ENCODE results near the gene NAPB. TPM values are rescaled to one million over a fixed set of nuclear protein-coding genes. Genes with fewer than 3 reads are reported as not detected.
"Not testable (repeated sequence)": the region's sequence is repeated elsewhere in the genome, so short reads cannot be mapped to it uniquely, and the experiment has no call there.

The NAPB gene
- total RNA-seq, 2 donors from 2014 or later, result 11.5 to 14.3 TPM

DNA sequence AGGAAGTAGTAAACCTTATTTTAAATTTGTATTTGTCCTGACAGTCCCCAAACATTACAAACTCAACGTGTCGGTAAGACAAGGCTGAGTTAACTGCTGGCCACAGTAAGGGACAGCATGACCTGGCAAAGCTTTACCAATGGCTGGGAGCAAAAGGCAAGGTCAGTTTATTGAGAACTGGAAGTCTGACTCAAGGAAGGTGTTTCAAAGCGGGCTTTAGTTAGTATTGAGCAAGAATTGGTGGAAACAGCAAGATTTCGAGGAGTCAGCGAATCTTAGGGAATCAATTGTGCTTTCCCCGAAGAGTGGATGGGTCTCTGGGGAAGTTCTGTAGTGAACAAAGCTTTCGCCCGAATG is 60.2 kb downstream of the NAPB start:
- Mint-ChIP-seq H3K27me3 (no peaks in the 10 kb centered on the region), H3K27ac (peak overlapping the region; percentile 81), H3K9me3 (no peaks in the 10 kb centered on the region), H3K4me1 (peaks cover 22% of the 10 kb centered on the region), H3K36me3 (ENCODE audit: low read depth) (peaks cover 31% of the 10 kb centered on the region), H3K4me3 (peak overlapping the region; percentile 88)
- ATAC-seq (replicated peaks), result no peak

DNA sequence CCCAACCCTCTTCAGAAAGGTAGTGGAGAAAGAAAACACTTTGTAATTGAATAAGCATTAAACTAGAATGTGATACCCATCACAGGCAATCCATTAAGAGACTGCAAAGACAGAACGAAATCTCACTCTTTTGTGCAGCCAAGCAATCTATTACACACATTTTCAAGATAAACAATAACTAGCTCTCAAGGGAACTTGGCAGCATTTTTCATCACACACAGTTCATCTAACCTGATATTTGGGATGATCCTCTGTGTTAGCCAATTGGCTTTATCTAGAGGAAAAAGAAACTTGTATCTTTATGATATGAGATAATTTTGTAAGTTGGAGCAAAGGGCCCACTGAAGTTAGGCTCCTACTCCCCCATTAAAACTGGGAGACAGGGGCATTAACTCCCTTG is 60.8 kb downstream of the NAPB start:
- ATAC-seq (replicated peaks), result no peak
- Mint-ChIP-seq H3K4me1 (peaks cover 18% of the 10 kb centered on the region), H3K27ac (peak overlapping the region; percentile 81), H3K27me3 (no peaks in the 10 kb centered on the region), H3K4me3 (peak overlapping the region; percentile 88), H3K9me3 (no peaks in the 10 kb centered on the region), H3K36me3 (ENCODE audit: low read depth) (peaks cover 32% of the 10 kb centered on the region)

DNA sequence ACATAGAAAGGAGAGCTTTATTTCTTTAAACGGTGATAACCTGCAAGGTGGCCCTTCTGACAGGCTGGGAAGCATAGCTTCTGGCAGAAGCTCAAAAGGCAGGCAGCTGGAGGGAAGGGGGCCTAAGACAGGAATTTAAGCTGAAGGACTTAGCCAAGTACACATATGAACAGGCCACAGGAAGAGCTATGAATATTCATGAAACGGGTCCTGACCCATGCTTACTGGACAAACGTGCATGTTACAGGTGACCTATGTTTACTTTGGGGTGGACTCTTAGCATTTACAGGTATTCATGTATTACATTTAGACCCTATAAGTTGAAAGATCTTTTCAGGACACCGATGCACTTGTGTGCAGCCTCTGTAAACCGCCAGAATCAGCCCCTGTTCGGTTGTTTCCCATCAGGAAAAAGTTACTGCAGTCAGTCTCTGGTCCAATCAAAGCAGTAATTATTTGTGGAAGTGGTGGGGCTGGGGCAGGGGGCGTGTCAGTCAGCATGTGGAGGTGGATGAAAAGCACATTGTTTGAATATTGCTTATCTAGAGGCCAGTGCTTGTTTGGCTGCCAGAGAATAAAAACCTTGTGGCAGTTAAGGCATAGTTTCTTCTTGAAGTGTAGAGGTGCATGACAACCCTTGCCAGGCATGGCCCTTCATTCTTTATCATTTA is 62.2 kb downstream of the NAPB start:
- Mint-ChIP-seq H3K27ac (no peak overlapping the region), H3K4me3 (peak overlapping the region; percentile 88), H3K9me3 (no peaks in the 10 kb centered on the region), H3K27me3 (no peaks in the 10 kb centered on the region), H3K4me1 (peaks cover 7% of the 10 kb centered on the region), H3K36me3 (ENCODE audit: low read depth) (peaks cover 33% of the 10 kb centered on the region)
- no peak for ATAC-seq (replicated peaks)

DNA sequence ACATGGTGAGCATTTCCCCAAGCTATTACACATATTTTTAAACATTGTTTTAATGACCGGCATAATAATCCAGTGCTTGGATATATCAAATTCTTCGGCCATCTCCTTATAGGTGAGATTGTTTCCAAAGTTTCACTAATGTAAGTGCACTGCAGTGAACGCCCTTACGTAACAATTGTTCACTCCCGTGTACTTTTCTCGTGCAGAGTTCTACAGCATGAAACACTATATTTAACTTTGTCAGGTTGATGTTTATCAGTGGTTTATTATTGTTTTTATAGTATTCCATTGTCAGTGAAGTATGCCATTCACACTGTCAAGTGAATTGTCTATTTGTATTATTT is 62.8 kb downstream of the NAPB start:
- ATAC-seq (replicated peaks), result no peak
- H3K36me3 Mint-ChIP-seq (ENCODE audit: low read depth), result peaks cover 37% of the 10 kb centered on the region
- H3K27me3 Mint-ChIP-seq, result no peaks in the 10 kb centered on the region
- peaks cover 7% of the 10 kb centered on the region for H3K4me1 Mint-ChIP-seq
- H3K4me3 Mint-ChIP-seq, result peak overlapping the region; percentile 88
- H3K9me3 Mint-ChIP-seq, result no peaks in the 10 kb centered on the region
- H3K27ac Mint-ChIP-seq, result peak overlapping the region; percentile 94

DNA sequence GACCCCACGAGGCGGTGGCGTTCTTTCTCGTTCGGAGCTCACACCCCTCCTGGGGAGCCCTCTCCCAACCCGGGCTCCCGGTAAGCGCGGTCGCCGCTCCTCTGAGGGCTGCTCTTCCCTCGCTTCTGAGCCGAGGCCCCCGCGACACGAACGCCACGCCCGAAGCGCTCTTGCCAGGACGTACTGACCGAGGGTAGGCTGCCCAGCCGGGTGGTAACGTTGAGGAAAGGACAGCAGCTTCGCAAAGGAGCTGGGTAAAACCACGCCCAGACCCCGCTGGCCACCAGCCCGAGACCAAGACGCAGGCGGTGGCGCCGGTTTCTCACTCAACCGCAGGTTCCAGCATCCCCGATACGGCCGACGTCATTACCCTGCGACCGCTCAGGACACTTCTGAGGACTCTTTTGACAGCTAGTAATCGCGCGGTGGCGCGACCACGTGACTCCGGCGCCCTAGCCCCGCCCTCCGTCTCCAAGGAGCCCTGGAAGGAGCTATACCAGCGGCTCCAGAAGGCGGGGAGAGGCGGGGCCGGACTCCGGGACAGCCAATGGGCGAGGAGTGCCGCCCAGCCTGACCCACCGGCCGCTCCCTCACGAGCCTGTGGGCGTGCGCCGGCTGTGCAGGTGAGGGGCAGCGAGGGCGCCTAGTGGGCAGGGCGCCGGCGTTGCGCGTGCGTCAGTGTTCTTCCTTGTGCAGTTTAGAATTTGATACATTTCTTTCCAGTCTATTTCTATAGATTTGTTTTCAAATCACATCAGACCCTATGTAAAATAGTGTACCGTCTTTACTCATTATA is 63.3 kb downstream of the NAPB start:
- H3K27ac Mint-ChIP-seq, result peak overlapping the region; percentile 94
- peaks cover 3% of the 10 kb centered on the region for H3K4me1 Mint-ChIP-seq

DNA sequence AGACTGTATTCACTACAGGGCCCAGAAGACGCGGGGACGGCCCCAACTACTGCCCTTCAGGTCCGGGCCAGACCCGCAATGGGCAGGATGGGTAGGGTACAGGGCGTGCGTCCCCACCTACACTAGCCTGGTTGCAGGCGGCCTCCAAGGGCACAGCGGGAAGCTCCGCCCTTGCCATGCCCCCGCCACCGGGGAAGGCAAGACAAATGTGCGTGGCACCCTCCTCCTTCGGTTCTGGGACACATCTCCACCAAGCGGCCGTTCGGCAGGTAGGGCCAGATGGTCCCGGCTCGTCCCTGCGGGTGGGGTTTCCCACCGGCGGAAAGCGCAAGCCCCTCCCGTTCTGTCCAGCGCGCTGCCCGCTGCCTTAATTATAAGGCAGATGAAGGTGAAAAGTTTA is 65.1 kb downstream of the NAPB start:
- H3K9me3 Mint-ChIP-seq, result no peaks in the 10 kb centered on the region
- H3K4me3 Mint-ChIP-seq, result no peak overlapping the region
- ATAC-seq (replicated peaks), result no peak
- no peaks in the 10 kb centered on the region for H3K27me3 Mint-ChIP-seq
- peaks cover 43% of the 10 kb centered on the region for H3K36me3 Mint-ChIP-seq (ENCODE audit: low read depth)
- no peak overlapping the region for H3K27ac Mint-ChIP-seq
- peaks cover 9% of the 10 kb centered on the region for H3K4me1 Mint-ChIP-seq

More for the DNA sequence above, 63.3 kb downstream of the NAPB start:
- H3K36me3 Mint-ChIP-seq (ENCODE audit: low read depth), result peaks cover 41% of the 10 kb centered on the region
- peak; percentile 83 for ATAC-seq (replicated peaks)
- no peaks in the 10 kb centered on the region for H3K9me3 Mint-ChIP-seq
- H3K27me3 Mint-ChIP-seq, result no peaks in the 10 kb centered on the region
- peak overlapping the region; percentile 88 for H3K4me3 Mint-ChIP-seq

DNA sequence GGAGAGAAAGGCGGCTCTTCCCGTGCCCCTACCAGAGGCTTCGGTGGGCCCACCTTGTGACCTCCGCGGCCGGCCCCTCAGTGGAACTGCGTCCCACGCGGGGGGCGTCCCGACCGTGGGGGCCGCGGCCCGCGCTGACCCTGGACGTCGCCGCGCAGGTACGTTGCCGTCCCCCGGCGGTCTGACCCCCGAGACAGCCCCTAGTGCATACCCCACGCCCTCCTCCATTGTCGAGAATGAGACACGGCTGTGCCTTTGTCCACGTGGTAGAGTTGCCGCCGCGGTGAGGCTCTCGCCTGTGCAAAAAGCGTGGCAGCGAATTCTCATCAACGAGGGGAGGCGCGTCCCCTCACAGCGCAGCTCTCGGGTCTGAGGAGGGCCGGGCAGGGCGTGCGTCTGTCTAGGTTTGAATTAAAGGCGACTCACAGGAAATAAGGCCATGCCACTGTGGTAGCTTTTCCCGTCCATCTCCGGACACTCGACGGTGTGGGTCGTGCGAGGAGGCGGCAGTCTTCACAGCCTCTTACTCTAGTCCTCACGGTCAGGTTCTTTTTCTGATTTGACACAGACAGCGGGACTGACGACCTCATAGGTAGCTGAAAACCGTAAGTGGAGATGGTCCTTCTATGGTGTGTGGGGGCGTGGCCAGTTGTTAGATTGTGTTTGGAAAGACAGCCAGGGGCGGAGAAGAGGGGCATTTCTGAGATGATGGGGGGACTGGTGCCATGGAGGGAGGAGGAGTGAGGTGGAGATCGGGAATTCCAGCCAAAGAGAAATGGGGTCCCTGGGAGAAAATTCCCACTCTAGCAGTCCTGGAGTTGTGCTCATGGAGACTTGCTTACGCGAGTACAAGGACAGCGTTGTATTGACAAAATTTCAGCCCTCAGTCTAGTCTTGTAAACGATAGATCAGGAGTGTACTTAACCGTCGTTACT is 70.1 kb downstream of the NAPB start:
- Mint-ChIP-seq H3K4me3 (peak overlapping the region; percentile 88), H3K4me1 (peaks cover 15% of the 10 kb centered on the region), H3K27me3 (no peaks in the 10 kb centered on the region), H3K9me3 (no peaks in the 10 kb centered on the region), H3K27ac (peak overlapping the region; percentile 76), H3K36me3 (ENCODE audit: low read depth) (peaks cover 45% of the 10 kb centered on the region)
- ATAC-seq (replicated peaks), result peak; percentile 55

DNA sequence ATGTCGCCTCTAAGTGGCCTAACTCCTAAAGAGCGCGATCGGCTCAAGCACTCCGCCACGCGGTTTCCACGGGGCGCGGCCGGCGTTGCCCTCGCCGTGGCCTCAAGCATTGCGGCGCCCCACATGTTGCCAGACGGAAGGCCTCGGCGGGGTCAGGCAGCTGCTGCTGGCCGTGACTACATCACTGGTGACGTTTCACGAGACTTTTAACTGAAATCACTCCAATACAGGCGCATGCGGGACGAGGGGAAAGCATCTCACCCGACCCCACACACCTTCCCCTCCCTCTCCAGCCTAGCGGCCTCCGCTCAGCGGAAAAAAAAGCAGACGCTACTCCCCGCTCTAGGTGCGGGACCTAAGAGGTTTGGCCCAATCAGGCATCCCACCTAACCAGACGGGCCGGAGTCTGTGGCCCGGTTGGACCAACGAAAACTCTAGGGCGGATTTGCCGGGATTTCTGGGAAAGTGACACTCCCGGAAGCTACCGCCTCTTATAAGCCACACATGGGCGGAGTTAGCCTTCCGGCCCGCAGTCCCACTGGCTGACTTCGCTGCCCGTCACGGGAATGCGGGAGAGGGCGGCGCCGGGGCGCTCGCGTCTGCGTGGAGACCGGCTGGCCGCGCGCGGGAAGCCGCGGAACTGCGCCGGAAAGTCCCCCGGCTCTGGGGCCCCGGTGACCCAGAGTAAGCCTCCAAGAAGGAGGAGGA is 70.9 kb downstream of the NAPB start, which contains the start of gene NXT1:
NXT1 (plus strand) TSS at position 596 of the 708 bp plus-strand sequence. CDS start 3,251 bp downstream, outside the sequence.
- H3K27me3 Mint-ChIP-seq, result no peaks in the 10 kb centered on the region
- ATAC-seq (replicated peaks), result peak; percentile 94
- peaks cover 38% of the 10 kb centered on the region for H3K36me3 Mint-ChIP-seq (ENCODE audit: low read depth)
- H3K27ac Mint-ChIP-seq, result peak within 1 kb of the TSS; percentile 100
- H3K4me1 Mint-ChIP-seq, result peaks cover 15% of the 10 kb centered on the region
- peak within 1 kb of the TSS; percentile 88 for H3K4me3 Mint-ChIP-seq
- H3K9me3 Mint-ChIP-seq, result no peaks in the 10 kb centered on the region

DNA sequence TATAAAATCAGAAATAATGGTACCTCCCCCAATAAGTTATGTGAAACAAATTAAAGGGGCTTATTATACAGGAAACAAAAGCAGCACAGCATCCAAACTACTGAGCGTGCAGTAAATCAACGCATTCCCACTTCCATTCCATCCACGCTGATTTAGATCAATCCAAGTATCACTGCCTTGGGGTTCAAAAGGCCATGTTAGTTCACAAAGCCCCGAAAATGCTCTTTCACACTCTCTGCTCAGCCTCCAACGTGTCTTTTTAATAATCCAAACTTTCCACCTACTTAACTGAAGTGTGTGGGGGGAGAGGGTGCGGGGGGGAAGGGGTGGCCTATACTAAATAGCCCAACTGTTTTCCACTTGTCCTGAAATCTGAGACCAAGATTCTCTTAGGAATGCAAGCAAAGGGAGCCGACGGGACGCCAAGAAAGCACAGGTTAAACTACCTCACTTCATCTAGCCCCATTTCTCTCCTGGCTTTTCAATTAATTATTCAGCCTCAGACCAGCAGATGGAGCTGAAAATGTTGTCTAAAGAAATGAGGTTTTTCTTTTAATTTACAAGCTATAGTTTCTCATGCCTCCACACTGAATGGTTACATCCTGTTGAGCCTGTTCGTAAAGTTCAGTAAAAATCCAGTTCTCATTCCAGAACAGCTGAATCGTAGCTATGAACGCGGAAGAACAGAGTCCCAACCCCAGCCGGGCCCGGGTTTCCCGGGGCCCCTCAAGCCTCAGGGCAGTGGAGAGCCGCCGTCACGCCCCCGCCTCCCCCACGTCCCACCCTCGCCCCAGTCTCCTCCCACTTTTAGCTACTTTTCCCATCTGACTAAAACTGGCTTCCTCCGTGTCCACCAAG is 71.7 kb downstream of the NAPB start:
- peaks cover 15% of the 10 kb centered on the region for H3K4me1 Mint-ChIP-seq

DNA sequence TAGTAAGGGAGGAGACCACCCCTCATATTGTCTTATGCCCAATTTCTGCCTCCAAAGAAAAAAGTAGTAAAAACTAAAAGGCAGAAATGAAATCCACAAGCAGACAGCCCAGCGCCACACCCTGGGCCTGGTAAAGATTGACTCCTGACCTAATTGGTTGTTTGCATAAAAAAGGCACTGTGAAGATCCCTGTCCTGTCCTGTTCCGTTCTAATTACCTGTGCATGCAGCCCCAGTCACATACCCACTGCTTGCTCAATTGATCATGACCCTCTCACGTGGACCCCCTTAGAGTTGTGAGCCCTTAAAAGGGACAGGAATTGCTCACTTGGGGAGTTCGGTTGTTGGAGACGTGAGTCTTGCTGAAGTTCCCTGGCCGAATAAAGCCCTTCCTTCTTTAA is 72.8 kb downstream of the NAPB start:
- H3K4me1 Mint-ChIP-seq, result peaks cover 15% of the 10 kb centered on the region

More for the DNA sequence above, 71.7 kb downstream of the NAPB start:
- H3K9me3 Mint-ChIP-seq, result no peaks in the 10 kb centered on the region
- H3K36me3 Mint-ChIP-seq (ENCODE audit: low read depth), result peaks cover 30% of the 10 kb centered on the region
- H3K4me3 Mint-ChIP-seq, result peak overlapping the region; percentile 88
- ATAC-seq (replicated peaks), result peak; percentile 0
- H3K27me3 Mint-ChIP-seq, result no peaks in the 10 kb centered on the region
- H3K27ac Mint-ChIP-seq, result peak overlapping the region; percentile 100

DNA sequence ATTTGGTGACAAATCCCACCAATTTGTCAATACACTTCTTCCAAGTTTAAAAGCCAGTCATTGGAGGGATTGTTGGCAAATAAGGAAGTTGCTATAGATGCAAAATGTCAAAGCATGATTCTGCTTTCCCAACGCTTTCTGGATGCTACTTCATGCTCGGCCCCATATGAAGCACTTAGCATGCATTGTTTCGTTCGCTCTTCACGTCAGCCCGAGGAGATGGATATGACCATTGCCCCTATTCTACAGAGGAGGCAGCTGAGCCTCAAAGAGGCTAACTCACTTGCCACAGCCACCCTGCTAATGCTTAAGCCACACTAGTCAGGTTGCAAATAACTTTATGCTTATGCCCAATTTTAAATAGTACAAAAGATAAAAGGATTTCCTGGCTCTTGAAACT is 73.5 kb downstream of the NAPB start:
- Mint-ChIP-seq H3K4me1 (peaks cover 13% of the 10 kb centered on the region), H3K9me3 (no peaks in the 10 kb centered on the region), H3K4me3 (no peak overlapping the region), H3K27me3 (no peaks in the 10 kb centered on the region), H3K36me3 (ENCODE audit: low read depth) (peaks cover 14% of the 10 kb centered on the region), H3K27ac (no peak overlapping the region)
- ATAC-seq (replicated peaks), result no peak

More for the DNA sequence above, 72.8 kb downstream of the NAPB start:
- H3K27me3 Mint-ChIP-seq; ATAC-seq (replicated peaks); H3K9me3 Mint-ChIP-seq: not testable (repeated sequence)
- H3K4me3 Mint-ChIP-seq, result peak overlapping the region; percentile 88
- H3K36me3 Mint-ChIP-seq (ENCODE audit: low read depth), result peaks cover 19% of the 10 kb centered on the region
- H3K27ac Mint-ChIP-seq, result peak overlapping the region; percentile 100

DNA sequence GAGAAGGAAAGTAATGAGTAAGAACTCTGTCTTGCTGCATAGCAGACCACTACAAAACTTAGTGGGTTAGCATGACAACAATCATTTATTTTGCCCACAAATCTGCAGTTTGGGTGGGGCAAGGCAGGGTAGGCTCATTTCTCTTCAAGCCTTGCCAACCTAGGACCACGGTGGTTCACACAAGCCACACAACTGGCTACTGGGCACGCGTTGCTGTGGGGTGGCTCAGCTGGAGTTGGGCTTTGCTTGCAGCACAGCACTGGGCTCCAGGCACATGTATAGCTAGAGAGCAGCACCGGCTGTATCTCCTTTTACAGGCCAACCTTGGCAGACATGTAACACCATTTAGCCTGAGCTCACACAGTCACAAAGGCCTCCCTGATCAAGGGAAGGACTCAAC is 75.3 kb downstream of the NAPB start:
- no peak overlapping the region for H3K27ac Mint-ChIP-seq
- H3K27me3 Mint-ChIP-seq, result no peaks in the 10 kb centered on the region
- H3K36me3 Mint-ChIP-seq (ENCODE audit: low read depth), result peaks cover 7% of the 10 kb centered on the region
- no peaks in the 10 kb centered on the region for H3K9me3 Mint-ChIP-seq
- H3K4me1 Mint-ChIP-seq, result peaks cover 5% of the 10 kb centered on the region
- no peak for ATAC-seq (replicated peaks)
- no peak overlapping the region for H3K4me3 Mint-ChIP-seq

DNA sequence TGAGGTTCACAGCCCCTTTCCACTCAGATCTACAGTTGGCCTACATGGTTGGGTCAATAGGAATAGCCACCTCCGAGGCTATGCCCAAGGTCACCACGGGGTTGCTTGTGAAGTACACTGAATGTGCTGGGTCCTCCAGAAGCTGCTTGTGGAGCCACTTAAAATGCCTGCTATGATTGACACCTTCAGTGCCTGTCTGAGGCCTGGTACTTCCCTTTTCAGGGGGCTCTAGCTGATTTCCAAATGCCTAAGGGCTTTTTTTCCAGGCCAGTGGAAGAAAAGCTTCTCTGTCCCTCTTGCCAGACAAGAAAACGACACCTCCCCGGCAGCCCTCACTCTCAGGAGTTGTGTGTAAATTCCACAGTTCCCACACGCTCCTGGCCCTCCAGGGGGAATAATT is 77.0 kb downstream of the NAPB start:
- H3K9me3 Mint-ChIP-seq, result no peaks in the 10 kb centered on the region
- no peak for ATAC-seq (replicated peaks)
- peaks cover under 1% of the 10 kb centered on the region for H3K27me3 Mint-ChIP-seq
- peaks cover 2% of the 10 kb centered on the region for H3K4me1 Mint-ChIP-seq
- no peak overlapping the region for H3K27ac Mint-ChIP-seq
- no peak overlapping the region for H3K4me3 Mint-ChIP-seq
- H3K36me3 Mint-ChIP-seq (ENCODE audit: low read depth), result no peaks in the 10 kb centered on the region
